HG03571 (cell line): ENCODE measurements around the gene DOK7.
"Not testable (repeated sequence)": the region's sequence is repeated elsewhere in the genome, so short reads cannot be mapped to it uniquely, and the experiment has no call there.

Source experiments
- ATAC-seq: cut with Tn5 transposase; IDR thresholded peaks from one replicate; pipeline ENCODE4 v1.9.1; 2021; ENCODE audit not compliant: unreplicated experiment

Gene DOK7

GRCh38 chr4:3530663-3531254 lies 67.7 kb downstream of the DOK7 start:
- no peak for ATAC-seq

GRCh38 chr4:3531318-3531878 lies 68.3 kb downstream of the DOK7 start:
- ATAC-seq, result no peak

DNA sequence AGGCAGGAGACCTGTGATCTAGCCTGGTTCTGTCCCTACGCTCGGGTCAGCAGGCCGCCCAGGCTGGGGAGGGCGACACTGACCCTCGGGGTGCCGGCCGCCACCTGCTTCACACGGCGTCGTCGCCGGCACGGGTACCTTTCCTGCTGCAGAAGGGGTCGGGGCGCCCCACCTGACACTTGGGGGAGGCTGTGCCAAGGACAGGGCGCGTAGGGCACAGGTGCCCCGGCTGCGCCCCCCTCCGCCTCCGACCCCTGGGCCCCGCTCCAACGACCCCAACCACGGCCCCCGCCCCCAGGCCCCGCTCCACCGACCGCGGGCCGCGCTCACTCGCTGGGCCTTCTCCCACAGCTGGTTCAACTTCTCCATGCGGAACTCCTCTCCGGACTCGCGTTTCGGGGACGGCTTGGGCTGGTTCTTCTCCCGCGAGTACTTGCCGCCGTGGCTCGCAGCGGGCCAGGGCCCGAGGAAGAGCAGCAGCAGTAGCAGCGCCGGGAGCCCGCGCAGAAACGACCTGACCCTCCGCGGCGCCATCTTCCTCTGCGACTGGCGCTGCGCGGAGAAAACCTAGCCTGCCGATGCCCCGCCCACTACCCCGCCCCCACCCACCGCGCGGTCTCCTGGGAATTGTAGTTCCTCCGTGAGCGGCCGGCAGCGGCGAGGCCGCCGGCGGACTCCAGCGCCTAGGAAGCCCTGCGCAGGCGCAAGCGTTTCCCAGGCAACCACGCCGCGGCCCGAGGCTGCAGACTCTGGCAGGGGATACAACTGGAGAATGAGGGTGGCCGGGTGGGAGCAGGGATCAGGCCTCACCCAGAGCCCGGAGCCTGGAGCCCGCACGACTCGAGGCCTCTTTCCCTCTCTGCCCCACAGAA lies 69.0 kb downstream of the DOK7 start, which contains the start of gene LRPAP1:
Gene LRPAP1 (minus strand): TSS at position 544 of the 872 bp plus-strand sequence. CDS start 10 bp downstream, at position 534.
- peak; percentile 77 for ATAC-seq

DNA sequence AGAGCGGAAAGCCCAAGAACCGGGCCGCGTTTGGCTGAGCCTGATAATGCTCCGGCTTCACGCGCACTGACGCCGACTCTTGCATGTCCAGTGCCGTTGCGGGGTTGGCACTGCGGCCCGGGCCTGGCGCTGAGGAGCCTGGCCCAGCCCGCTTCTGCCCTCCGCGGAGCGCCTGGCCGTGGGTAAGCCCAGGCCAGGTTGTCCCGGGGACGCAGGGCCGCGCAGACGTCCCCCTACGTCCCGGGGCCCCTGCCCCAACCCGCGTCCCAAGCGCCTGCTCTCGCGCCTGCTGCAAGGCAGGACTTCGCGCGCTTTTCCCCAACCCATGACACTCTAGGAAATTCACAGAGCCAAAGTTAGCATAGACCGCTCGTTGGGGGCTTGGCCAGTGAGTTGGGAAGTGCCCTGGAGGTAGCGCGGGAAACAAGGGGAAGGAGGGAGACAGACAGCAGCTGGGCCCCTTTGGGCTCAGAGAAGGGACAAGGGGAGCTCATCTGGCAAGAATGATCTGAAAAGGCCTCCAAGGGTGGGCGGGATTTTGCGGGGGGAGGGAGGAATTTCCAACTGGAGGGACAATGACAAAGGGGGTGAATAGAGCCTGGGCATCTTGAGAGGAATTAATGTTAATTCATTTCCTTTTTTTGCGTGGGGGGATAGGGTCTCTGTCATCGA lies 69.8 kb downstream of the DOK7 start:
- no peak for ATAC-seq

DNA sequence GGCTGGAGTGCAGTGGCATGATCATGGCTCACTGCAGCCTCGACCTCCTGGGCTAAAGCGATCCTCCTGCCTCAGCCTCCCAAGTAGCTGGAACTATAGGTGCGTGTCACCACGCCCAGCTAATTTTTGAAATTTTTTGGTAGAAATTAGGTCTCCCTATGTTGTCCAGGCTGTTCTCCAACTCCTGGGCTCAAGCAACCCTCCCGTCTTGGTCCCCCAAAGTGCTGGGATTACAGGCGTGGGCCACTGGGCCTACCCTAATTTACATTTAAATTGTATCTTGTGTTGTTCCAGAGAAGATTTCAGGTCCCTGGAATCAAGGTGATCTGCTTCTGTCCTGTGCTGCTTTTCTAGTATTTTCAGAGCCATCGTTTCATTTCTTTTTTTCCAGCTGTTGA lies 70.3 kb downstream of the DOK7 start:
- ATAC-seq, result no peak

- not testable (repeated sequence) for ATAC-seq
Measured at GRCh38 chr4:3535812-3536211, 72.7 kb downstream of the DOK7 start.

DNA sequence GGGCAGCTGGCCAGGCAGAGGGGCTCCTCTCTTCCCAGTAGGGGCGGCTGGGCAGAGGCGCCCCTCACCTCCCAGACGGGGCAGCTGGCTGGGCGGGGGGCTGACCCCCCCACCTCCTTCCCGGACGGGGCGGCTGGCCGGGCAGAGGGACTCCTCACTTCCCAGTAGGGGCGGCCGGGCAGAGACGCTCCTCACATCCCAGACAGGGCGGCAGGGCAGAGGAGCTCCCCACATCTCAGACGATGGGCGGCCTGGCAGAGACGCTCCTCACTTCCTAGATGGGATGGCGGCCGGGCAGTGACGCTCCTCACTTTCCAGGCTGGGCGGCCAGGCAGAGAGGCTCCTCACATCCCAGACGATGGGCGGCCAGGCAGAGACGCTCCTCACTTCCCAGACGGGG lies 75.8 kb downstream of the DOK7 start:
- not testable (repeated sequence) for ATAC-seq

GRCh38 chr4:3543415-3543814 lies 80.3 kb downstream of the DOK7 start:
- ATAC-seq, result not testable (repeated sequence)
